Measurements from ENCODE around the gene GRIN2A. TPM values are rescaled to one million over a fixed set of nuclear protein-coding genes. Genes with fewer than 3 reads are reported as not detected.

GRIN2A gene
- total RNA-seq, 1 experiment from 2014 or later, result 4.8 TPM

- no peak for DNase-seq (ENCODE audit: low read depth)
Measured at GRCh38 chr16:10136916-10137315, 45.3 kb downstream of the GRIN2A start.

- no peak for DNase-seq (ENCODE audit: low read depth)
Measured at GRCh38 chr16:10130538-10130937, 51.7 kb downstream of the GRIN2A start.

- no peak for DNase-seq (ENCODE audit: low read depth)
Measured at GRCh38 chr16:10128397-10129258, 53.6 kb downstream of the GRIN2A start.

- DNase-seq (ENCODE audit: low read depth), result peak; percentile 70
Measured at GRCh38 chr16:10126686-10127085, 55.5 kb downstream of the GRIN2A start.

- DNase-seq (ENCODE audit: low read depth), result no peak
Measured at GRCh38 chr16:10123141-10123540, 59.1 kb downstream of the GRIN2A start.

- peak; percentile 42 for DNase-seq (ENCODE audit: low read depth)
Measured at GRCh38 chr16:10122546-10122945, 59.7 kb downstream of the GRIN2A start.

GRCh38 chr16:10121897-10122425, 60.3 kb downstream of the GRIN2A start:
- DNase-seq (ENCODE audit: low read depth), result no peak

- peak; percentile 85 for DNase-seq (ENCODE audit: low read depth)
Measured at GRCh38 chr16:10121491-10121890, 60.7 kb downstream of the GRIN2A start.

- peak; percentile 85 for DNase-seq (ENCODE audit: low read depth)
Measured at GRCh38 chr16:10120953-10121352, 61.3 kb downstream of the GRIN2A start.

- DNase-seq (ENCODE audit: low read depth), result peak; percentile 50
Measured at GRCh38 chr16:10114409-10114808, 67.8 kb downstream of the GRIN2A start.

GRCh38 chr16:10113248-10113647, 69.0 kb downstream of the GRIN2A start:
- peak; percentile 50 for DNase-seq (ENCODE audit: low read depth)

- no peak for DNase-seq (ENCODE audit: low read depth)
Measured at GRCh38 chr16:10112021-10112420, 70.2 kb downstream of the GRIN2A start.

GRCh38 chr16:10111156-10111761, 71.0 kb downstream of the GRIN2A start:
- DNase-seq (ENCODE audit: low read depth), result no peak

GRCh38 chr16:10110552-10110951, 71.7 kb downstream of the GRIN2A start:
- DNase-seq (ENCODE audit: low read depth), result no peak

- DNase-seq (ENCODE audit: low read depth), result no peak
Measured at GRCh38 chr16:10107081-10107480, 75.1 kb downstream of the GRIN2A start.

GRCh38 chr16:10103700-10104099, 78.5 kb downstream of the GRIN2A start:
- DNase-seq (ENCODE audit: low read depth), result no peak

- peak; percentile 55 for DNase-seq (ENCODE audit: low read depth)
Measured at GRCh38 chr16:10103118-10103517, 79.1 kb downstream of the GRIN2A start.

GRCh38 chr16:10100829-10101228, 81.4 kb downstream of the GRIN2A start:
- DNase-seq (ENCODE audit: low read depth), result no peak

GRCh38 chr16:10098991-10099390, 83.2 kb downstream of the GRIN2A start:
- no peak for DNase-seq (ENCODE audit: low read depth)

- no peak for DNase-seq (ENCODE audit: low read depth)
Measured at GRCh38 chr16:10097271-10097670, 85.0 kb downstream of the GRIN2A start.

GRCh38 chr16:10093576-10093975, 88.7 kb downstream of the GRIN2A start:
- DNase-seq (ENCODE audit: low read depth), result no peak

- no peak for DNase-seq (ENCODE audit: low read depth)
Measured at GRCh38 chr16:10090816-10091215, 91.4 kb downstream of the GRIN2A start.

- DNase-seq (ENCODE audit: low read depth), result no peak
Measured at GRCh38 chr16:10088380-10088793, 93.8 kb downstream of the GRIN2A start.

Data from Daoy (cell line).